ENCODE results near the gene IFITM1. TPM values are rescaled to one million over a fixed set of nuclear protein-coding genes. Genes with fewer than 3 reads are reported as not detected.

IFITM1 gene
- total and polyA plus RNA-seq, 2 of the 8 experiments (the other 6 are each of a cell fraction or from before 2014, with no cell fraction given): 394 to 1,464 TPM

GRCh38 chr11:304915-305843 lies 8.7 kb upstream of the IFITM1 start:
- H3K56ac ChIP-seq (replicated peaks; ENCODE audit: insufficient read length, low read depth, low read length): no peak overlapping the region
- H3K9me3 ChIP-seq (ENCODE audit: insufficient read depth in 2 of 2, low read depth in 1 of 2, low read length in 1 of 2): no peaks in the 10 kb centered on the region
- FAIRE-seq (no peak), DNase-seq (ENCODE audit: low read depth in 1 of 2, low spot score in 2 of 2) (no peak)
- H2BK12ac ChIP-seq (ENCODE audit: low read depth, low read length): peak overlapping the region; percentile 99
- ChIA-PET CTCF (ENCODE audit: partially characterized antibody) (interaction anchor here (0.9 to 6.1 kb wide), 24 partner anchors 10 to 213 kb away, joined by 3 to 52 read pairs (median 4); no protein-coding TSS in a partner anchor), POLR2A (ENCODE audit: partially characterized antibody) (interaction anchor here (0.6 to 5.2 kb wide), 18 partner anchors 11 to 1489 kb away, joined by 3 to 33 read pairs (median 4); no protein-coding TSS in a partner anchor)
- peak overlapping the region; percentile 31 for H4K5ac ChIP-seq (ENCODE audit: insufficient read length, low read depth, low read length)
- H3K23ac ChIP-seq (ENCODE audit: insufficient read length): no peak overlapping the region
- H2AFZ ChIP-seq (ENCODE audit: low read length): no peak overlapping the region
- H4K91ac ChIP-seq (replicated peaks; ENCODE audit: insufficient read length, low read length): peak overlapping the region; percentile 71
- H3K4ac ChIP-seq (replicated peaks; ENCODE audit: insufficient read length, low read depth, low read length): no peak overlapping the region
- peak overlapping the region; percentile 44 to 54 for H3K4me2 ChIP-seq (ENCODE audit: insufficient read depth in 1 of 2, low read depth in 2 of 2, low read length in 2 of 2)
- H3K4me3 ChIP-seq (ENCODE audit: extremely low read depth in 1 of 4, insufficient read depth in 2 of 4, low read depth in 3 of 4, low read length in 4 of 4): peak overlapping the region in 2 of 4 experiments; percentile 3 to 42; a peak in 2 of 8 replicates
- peaks cover 17 to 46% (median 33%) of the 10 kb centered on the region in 4 experiments for H3K4me1 ChIP-seq (replicated peaks in 1 of 4; ENCODE audit: control insufficient read depth in 3 of 4, insufficient read depth in 4 of 4, low read length in 3 of 4)
- peaks cover 0 to 3% of the 10 kb centered on the region in 2 experiments; a peak in 1 of 4 replicates for H3K79me2 ChIP-seq (ENCODE audit: control insufficient read depth in 1 of 2, insufficient read depth in 2 of 2, low read length in 2 of 2)
- no peak overlapping the region for H4K8ac ChIP-seq (ENCODE audit: extremely low read depth, insufficient read depth, low read length)
- H3K79me1 ChIP-seq (ENCODE audit: low read depth, low read length): no peaks in the 10 kb centered on the region
- H2AK5ac ChIP-seq (ENCODE audit: low read depth, low read length): peak overlapping the region; percentile 86
- peak overlapping the region; percentile 1; the same call in 1 of the 2 replicates for H2BK15ac ChIP-seq (ENCODE audit: low read length)
- peak overlapping the region; percentile 72 for H3K18ac ChIP-seq (ENCODE audit: extremely low read depth, low read length)
- peak overlapping the region; percentile 31; the same call in 1 of the 2 replicates for H3K27ac ChIP-seq (ENCODE audit: low read depth, low read length)
- no peaks in the 10 kb centered on the region for H3K36me3 ChIP-seq (ENCODE audit: control insufficient read depth in 2 of 4, insufficient read depth in 4 of 4, low read length in 3 of 4)
- peak overlapping the region in 1 of 4 experiments; percentile 42; a peak in 1 of 7 replicates for H3K9ac ChIP-seq (replicated peaks in 1 of 4; ENCODE audit: extremely low read depth in 1 of 4, low read depth in 3 of 4, low read length in 3 of 4)
- 7% methylated on average over 12 of the region's 19 CpGs; no CpG with 5 or more reads in 1 of the 2 experiments for WGBS, 2 experiments (ENCODE audit: extremely low coverage in 1 of 2, insufficient coverage in 1 of 2, insufficient read length in 1 of 2, insufficient replicate concordance in 2 of 2, low coverage in 1 of 2, low lambda C conversion rate in 2 of 2, missing lambda C conversion rate in 1 of 2)
- H3K14ac ChIP-seq (ENCODE audit: insufficient read length): no peak overlapping the region
- H2BK5ac ChIP-seq (ENCODE audit: low read depth, low read length): peak overlapping the region; percentile 82; the same call in 1 of the 2 replicates
- peaks cover 5% of the 10 kb centered on the region; the same call in 1 of the 2 replicates for H3K23me2 ChIP-seq (ENCODE audit: low read depth, low read length)
- H2BK20ac ChIP-seq (ENCODE audit: low read length): peak overlapping the region; percentile 100
- H4K20me1 ChIP-seq (replicated peaks in 1 of 2; ENCODE audit: control insufficient read depth in 1 of 2, insufficient read depth in 2 of 2, low read length in 2 of 2): no peaks in the 10 kb centered on the region
- peak overlapping the region; percentile 97 for H2BK120ac ChIP-seq (replicated peaks; ENCODE audit: low read depth, low read length)
- no peaks in the 10 kb centered on the region; a peak in 1 of 7 replicates for H3K27me3 ChIP-seq (replicated peaks in 1 of 4; ENCODE audit: control insufficient read depth in 3 of 4, extremely low read depth in 1 of 4, insufficient read depth in 3 of 4, low read length in 3 of 4)
- no peak for TF ChIP-seq BACH1 (IDR thresholded peaks at IDR 0.05; ENCODE audit: low read length)
- TF ChIP-seq HDAC2 (IDR thresholded peaks at IDR 0.05; ENCODE audit: borderline replicate concordance in 1 of 2, low read depth in 2 of 2, low read length in 2 of 2): no peak
- peak; percentile 34 to 39 for TF ChIP-seq RAD21 (IDR thresholded peaks at IDR 0.05 in 1 of 2, conservative IDR thresholded peaks at IDR 0.05 in 1 of 2; ENCODE audit: low read depth in 2 of 2, low read length in 2 of 2)
- TF ChIP-seq CTCF (IDR thresholded peaks at IDR 0.05; ENCODE audit: control extremely low read depth in 1 of 3, insufficient read depth in 1 of 3, low read depth in 1 of 3, low read length in 3 of 3): peak; percentile 19 to 44 (median 31); a peak in 3 of 4 replicates
- peak; percentile 58 for TF ChIP-seq TEAD4 (IDR thresholded peaks at IDR 0.05; ENCODE audit: low read depth, low read length)
- TF ChIP-seq RXRA (IDR thresholded peaks at IDR 0.05; ENCODE audit: insufficient read depth, low read depth, low read length): no peak
- peak; percentile 77; the same call in 1 of the 2 replicates for TF ChIP-seq TCF12 (IDR thresholded peaks at IDR 0.05; ENCODE audit: low read depth, low read length)
